HUES6 (cell line): ENCODE results near the gene NCOA5.
A peak's percentile ranks its signal among the peaks of the same experiment; 100 is the strongest.
"Not testable (repeated sequence)": the region's sequence is repeated elsewhere in the genome, so short reads cannot be mapped to it uniquely, and the experiment has no call there.

ENCODE experiments used
- H3K27ac ChIP-seq: 2 replicates; pipeline ENCODE4 v1.7.0; 2013; ENCODE audit warnings: low read depth, mild to moderate bottlenecking, low read length, inconsistent platforms
- H3K27me3 ChIP-seq: 2 replicates; pipeline ENCODE4 v1.6.1; 2013; ENCODE audit warnings: low read length; ENCODE audit not compliant: control insufficient read depth, insufficient read depth
- H3K36me3 ChIP-seq: 2 replicates; pipeline ENCODE4 v1.6.1; 2013; ENCODE audit warnings: low read length; ENCODE audit not compliant: control insufficient read depth, insufficient read depth
- H3K4me1 ChIP-seq: 2 replicates; pipeline ENCODE4 v1.6.1; 2013; ENCODE audit warnings: low read length; ENCODE audit not compliant: control insufficient read depth, insufficient read depth
- H3K4me3 ChIP-seq: 2 replicates; pipeline ENCODE4 v1.5.1; 2013; ENCODE audit warnings: low read depth, low read length
- H3K9ac ChIP-seq: one replicate; pipeline ENCODE4 v1.6.1; 2013; ENCODE audit warnings: mild to moderate bottlenecking, low read length
- H3K9me3 ChIP-seq: 2 replicates; pipeline ENCODE4 v1.6.1; 2013; ENCODE audit warnings: low read depth, low read length; ENCODE audit not compliant: control insufficient read depth, insufficient read depth

NCOA5 gene

DNA sequence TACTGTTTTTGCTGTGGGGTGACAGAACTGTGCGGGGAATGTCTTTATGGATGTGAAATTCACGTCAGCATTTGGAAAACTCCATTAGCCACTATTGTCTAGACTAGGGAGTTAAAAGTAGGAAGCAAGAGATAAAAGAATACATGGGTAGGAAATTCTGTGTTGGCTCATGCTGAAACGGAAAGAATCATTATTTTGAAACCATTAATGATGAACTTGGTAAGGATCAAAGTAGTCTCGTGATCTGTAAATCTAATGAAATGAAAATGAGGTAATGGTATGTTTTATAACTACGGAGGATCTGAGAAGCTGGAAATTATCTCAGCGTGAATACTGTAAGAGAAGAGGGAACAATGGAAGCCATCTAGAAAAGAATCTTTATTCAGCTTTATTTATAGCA, 17.3 kb upstream of the NCOA5 start:
- H3K9ac ChIP-seq = no peak overlapping the region
- H3K9me3 ChIP-seq = peaks cover 7% of the 10 kb centered on the region

DNA sequence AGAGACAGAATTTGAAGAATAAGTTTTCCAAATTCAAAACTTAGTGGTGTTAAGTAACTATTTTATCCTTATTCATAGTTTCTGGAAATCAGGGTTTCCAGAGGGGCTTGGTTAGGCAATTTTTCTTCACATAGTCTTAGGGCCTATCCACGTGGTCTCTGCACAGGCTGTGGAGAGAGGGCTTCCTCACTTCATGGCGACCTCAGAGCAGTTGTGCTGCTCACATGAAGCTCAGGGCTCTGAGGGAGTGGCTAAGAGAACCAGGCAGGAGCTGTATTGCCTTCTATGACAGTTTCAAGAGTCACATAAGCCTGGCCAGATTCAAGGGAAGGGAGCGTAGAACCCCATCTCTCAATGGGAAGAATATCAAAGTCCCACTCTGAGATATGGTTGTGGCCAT, 14.5 kb upstream of the NCOA5 start:
- Histone ChIP-seq H3K27ac (no peak overlapping the region), H3K4me3 (no peak overlapping the region), H3K4me1 (no peaks in the 10 kb centered on the region), H3K9me3 (peaks cover 7% of the 10 kb centered on the region), H3K9ac (no peak overlapping the region), H3K27me3 (peaks cover 33% of the 10 kb centered on the region), H3K36me3 (no peaks in the 10 kb centered on the region)

More for the DNA sequence above, 17.3 kb upstream of the NCOA5 start:
- Histone ChIP-seq H3K4me1 (no peaks in the 10 kb centered on the region), H3K27me3 (peaks cover 38% of the 10 kb centered on the region), H3K36me3 (no peaks in the 10 kb centered on the region), H3K27ac (no peak overlapping the region), H3K4me3 (no peak overlapping the region)

DNA sequence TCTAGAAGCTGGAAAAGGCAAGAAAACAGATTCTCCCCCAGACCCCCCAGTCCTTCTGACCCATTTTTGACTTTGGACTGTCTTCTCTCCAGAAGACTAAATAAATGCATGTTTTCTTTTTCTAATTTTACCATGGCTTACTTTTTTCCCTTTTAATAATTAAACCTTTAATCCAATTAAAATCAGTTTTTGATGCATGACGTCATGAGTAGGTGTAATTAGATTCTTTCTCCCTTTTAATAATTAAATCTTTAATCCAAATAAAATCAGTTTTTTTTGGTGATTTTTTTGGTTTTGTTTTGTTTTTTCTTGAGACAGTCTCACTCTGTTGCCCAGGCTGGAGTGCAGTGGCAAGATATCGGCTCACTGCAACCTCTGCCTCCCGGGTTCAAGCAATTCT, 13.2 kb upstream of the NCOA5 start:
- no peak overlapping the region for H3K4me3 ChIP-seq
- H3K36me3 ChIP-seq = no peaks in the 10 kb centered on the region
- no peak overlapping the region for H3K27ac ChIP-seq
- H3K9me3 ChIP-seq = peaks cover 7% of the 10 kb centered on the region
- no peak overlapping the region for H3K9ac ChIP-seq
- H3K4me1 ChIP-seq = no peaks in the 10 kb centered on the region
- peaks cover 35% of the 10 kb centered on the region for H3K27me3 ChIP-seq

DNA sequence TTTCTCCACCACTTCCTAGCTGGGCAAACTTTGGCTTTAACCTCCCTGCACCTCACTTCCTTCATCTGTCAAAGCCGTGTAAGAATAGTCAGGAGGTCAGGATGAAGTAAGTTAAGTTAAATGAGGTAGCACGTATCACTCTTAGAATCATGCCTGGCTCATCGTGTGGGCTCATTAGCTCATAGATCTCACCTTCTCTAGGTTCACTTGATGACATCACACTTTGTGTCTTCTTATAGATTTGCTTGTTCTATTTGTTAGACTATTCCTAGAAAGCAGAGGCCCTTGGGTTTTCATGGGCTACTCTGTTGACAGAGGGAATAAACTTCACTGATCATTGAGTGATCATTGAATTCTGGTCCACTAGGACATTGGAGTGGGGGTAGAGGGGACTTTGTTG, 12.2 kb upstream of the NCOA5 start:
- peaks cover 30% of the 10 kb centered on the region for H3K27me3 ChIP-seq
- no peak overlapping the region for H3K9ac ChIP-seq
- H3K4me3 ChIP-seq = no peak overlapping the region
- H3K36me3 ChIP-seq = no peaks in the 10 kb centered on the region
- no peak overlapping the region for H3K27ac ChIP-seq
- H3K9me3 ChIP-seq = peaks cover 7% of the 10 kb centered on the region
- H3K4me1 ChIP-seq = no peaks in the 10 kb centered on the region

DNA sequence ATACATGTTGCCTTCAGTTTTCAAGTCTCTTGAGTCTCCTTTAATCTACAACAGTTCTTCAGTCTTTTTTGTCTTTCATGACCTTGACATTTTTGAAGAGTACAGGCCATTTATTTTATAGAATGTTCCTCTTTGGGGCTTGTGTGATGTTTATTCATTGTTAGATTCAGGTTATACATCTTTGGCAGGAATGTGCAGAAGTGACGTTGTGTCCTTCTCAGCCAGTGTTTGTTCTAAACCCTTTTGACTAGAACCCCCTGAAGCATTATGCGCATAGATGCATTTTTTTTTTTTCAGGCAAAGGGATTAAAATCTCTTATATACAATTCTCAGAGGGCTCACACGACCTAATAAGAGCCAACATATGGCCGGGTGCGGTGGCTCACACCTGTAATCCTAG, 11.2 kb upstream of the NCOA5 start:
- no peaks in the 10 kb centered on the region for H3K36me3 ChIP-seq
- H3K9ac ChIP-seq = no peak overlapping the region
- H3K4me3 ChIP-seq = no peak overlapping the region
- H3K27me3 ChIP-seq = peaks cover 27% of the 10 kb centered on the region
- H3K9me3 ChIP-seq = peaks cover 7% of the 10 kb centered on the region
- no peaks in the 10 kb centered on the region for H3K4me1 ChIP-seq
- no peak overlapping the region for H3K27ac ChIP-seq

DNA sequence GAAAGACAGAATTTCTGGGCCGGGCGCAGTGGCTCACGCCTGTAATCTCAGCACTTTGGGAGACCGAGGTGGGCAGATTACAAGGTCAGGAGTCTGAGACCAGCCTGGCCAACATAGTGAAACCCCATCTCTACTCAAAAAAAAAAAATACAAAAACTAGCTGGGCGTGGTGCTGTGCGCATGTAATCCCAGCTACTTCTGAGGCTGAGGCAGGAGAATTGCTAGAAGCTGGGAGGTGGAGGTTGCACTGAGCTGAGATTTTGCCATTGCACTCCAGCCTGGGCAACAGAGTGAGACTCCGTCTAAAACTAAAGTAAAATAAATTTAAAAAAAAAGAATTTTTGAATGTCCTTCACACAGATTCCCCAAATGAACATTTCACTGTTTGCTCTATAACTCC, 10.7 kb upstream of the NCOA5 start:
- not testable (repeated sequence) for H3K4me3 ChIP-seq, H3K9ac ChIP-seq, H3K9me3 ChIP-seq, H3K36me3 ChIP-seq, H3K4me1 ChIP-seq, H3K27ac ChIP-seq
- H3K27me3 ChIP-seq = peaks cover 24% of the 10 kb centered on the region

DNA sequence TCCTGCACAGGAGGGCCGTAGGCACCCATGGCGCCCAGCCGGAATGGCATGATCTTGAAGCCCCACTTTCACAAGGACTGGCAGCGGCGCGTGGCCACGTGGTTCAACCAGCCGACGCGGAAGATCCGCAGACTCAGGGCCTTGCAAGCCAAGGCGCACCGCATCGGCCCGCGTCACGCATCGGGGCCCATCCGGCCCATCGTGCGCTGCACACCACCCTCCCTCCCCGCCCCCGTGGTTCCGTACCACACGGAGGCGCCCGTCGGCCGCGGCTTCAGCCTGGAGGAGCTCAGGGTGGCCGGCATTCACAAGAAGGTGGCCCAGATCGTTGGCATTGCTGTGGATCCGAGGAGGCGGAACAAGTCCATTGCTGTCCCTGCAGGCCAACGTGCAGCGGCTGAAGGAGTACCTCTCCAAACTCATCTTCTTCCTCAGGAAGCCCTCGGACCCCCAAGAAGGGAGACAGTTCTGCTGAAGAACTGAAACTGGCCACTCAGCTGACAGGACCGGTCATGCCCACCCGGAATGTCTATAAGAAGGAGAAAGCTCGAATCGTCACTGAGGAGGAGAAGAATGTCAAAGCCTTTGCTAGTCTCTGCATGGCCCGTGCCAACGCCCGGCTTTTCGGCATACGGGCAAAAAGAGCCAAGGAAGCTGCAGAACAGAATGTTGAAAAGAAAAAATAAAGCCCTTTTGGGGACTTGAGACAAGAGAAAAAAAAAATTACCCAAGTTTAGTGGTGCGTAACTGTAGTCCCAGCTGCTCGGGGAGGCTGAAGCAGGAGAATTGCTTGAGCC, 9.9 kb upstream of the NCOA5 start:
- H3K27ac ChIP-seq = no peak overlapping the region
- no peak overlapping the region for H3K9ac ChIP-seq
- no peaks in the 10 kb centered on the region for H3K4me1 ChIP-seq
- H3K9me3 ChIP-seq = peaks cover 7% of the 10 kb centered on the region
- peaks cover 23% of the 10 kb centered on the region; the same call in 1 of the 2 replicates for H3K27me3 ChIP-seq
- H3K36me3 ChIP-seq = no peaks in the 10 kb centered on the region
- no peak overlapping the region for H3K4me3 ChIP-seq

DNA sequence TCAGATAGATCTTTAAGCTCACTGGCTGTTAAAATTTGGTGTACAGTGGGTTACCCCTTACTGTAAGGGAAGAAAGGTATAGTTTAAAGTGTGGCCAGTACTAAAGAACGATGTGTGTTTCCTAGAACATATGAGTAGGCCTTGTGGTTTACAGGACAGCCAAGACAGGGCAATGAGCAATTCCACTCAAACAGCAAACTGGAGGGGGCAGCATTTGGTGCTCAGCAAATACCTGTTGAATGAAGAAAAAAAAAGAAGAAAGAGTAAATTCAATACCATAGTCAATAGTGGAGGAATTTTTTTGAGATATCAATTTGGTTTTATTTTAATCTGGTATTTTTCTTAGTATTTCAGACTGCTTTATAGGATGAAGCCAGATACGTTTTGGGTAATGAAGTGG, 3.8 kb upstream of the NCOA5 start:
- H3K27me3 ChIP-seq = no peaks in the 10 kb centered on the region

DNA sequence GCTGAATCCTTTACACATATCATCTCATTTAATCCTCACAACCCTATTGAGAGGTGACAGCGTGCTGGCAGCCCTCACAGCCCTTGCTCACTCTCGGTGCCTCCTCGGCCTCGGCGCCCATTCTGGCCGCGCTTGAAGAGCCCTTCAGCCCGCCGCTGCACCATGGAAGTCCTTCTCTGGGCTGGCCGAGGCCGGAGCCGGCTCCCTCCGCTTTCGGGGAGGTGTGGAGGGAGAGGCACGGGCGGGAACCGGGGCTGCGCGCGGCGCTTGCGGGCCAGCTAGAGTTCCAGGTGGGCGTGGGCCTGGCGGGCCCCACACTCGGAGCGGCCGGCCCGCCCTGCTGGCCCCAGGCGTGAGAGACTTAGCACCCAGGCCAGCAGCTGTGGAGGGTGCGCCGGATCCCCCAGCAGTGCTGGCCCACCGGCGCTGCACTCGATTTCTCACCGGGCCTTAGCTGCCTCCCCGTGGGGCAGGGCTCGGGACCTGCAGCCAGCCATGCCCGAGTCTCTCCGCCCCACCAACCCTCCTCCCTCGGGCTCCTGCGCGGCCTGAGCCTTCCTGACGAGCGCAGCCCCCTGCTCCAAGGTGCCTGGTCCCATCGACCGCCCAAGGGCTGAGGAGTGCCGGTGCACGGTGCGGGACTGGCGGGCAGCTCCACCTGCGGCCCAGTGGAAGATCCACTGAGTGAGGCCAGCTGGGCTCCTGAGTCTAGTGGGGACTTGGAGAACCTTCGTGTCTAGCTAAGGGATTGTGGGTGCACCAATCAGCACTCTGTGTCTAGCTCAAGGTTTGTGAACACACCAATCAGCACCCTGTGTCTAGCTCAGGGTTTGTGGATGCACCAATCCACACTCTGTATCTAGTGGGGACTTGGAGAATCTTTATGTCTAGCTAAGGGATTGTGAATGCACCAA, 2.1 kb upstream of the NCOA5 start:
- not testable (repeated sequence) for H3K9me3 ChIP-seq, H3K27ac ChIP-seq, H3K36me3 ChIP-seq, H3K9ac ChIP-seq, H3K4me3 ChIP-seq, H3K27me3 ChIP-seq
- peaks cover 13% of the 10 kb centered on the region for H3K4me1 ChIP-seq

More for the DNA sequence above, 3.8 kb upstream of the NCOA5 start:
- no peak overlapping the region for H3K27ac ChIP-seq
- H3K9ac ChIP-seq = no peak overlapping the region
- H3K4me1 ChIP-seq = peaks cover 6% of the 10 kb centered on the region
- H3K4me3 ChIP-seq = no peak overlapping the region
- H3K36me3 ChIP-seq = no peaks in the 10 kb centered on the region
- H3K9me3 ChIP-seq = no peaks in the 10 kb centered on the region

DNA sequence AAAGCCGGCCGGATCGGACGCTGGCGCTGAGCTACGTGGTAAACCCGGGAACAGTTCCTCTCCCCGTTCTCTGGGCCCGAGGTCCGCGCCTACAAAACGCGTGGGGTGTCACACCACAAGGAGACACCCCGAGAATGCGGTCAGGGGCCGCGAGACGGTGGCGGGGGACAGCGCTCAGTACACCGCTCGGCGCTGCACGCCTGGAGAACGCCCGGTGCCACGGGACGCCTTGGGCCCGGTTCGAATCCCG, 670 bp downstream of the NCOA5 start:
- Histone ChIP-seq H3K36me3 (no peaks in the 10 kb centered on the region), H3K4me3 (peak overlapping the region; percentile 95), H3K4me1 (peaks cover 13% of the 10 kb centered on the region), H3K27ac (peak overlapping the region; percentile 96; the same call in 1 of the 2 replicates), H3K9ac (peak overlapping the region; percentile 100), H3K9me3 (no peaks in the 10 kb centered on the region), H3K27me3 (no peaks in the 10 kb centered on the region)

DNA sequence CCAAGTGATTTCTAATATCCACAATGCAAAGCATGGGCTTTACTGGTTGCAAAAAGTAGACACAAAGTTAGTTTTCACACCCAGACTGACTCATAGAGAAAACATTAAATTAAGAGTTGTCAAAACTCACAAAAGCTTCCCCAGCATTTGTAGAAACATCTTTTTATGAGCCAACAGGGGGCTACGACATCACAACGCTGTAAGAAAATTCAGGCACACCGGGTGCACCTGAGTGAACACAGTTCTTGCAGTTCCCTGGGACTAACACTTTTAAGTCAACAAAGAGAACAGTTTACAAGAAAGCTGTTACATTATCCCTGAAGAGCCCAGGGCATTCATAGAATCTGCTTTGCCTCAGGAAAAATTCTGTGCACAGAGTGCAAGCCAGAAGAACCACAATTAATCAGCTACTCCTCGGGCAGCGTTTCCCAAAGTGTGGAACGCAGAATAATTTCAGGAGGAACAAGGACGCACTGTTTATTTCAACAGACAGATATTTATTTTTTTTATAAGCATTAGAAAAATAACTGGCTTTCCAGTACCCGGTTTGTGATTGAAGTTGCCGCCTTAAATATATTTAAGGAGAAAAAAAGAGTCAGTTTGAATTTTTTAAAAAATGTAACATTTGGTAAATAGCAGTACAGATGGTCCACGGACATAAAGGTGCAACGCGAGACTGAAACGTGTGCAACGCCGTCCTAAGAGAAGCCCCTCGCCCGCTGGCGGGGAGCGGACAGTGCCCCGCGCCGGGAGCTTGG, 1.2 kb downstream of the NCOA5 start:
- Histone ChIP-seq H3K27me3 (no peaks in the 10 kb centered on the region), H3K36me3 (no peaks in the 10 kb centered on the region), H3K27ac (peak overlapping the region; percentile 96; the same call in 1 of the 2 replicates), H3K4me1 (peaks cover 13% of the 10 kb centered on the region), H3K9ac (peak overlapping the region; percentile 100), H3K9me3 (no peaks in the 10 kb centered on the region), H3K4me3 (peak overlapping the region; percentile 95)
